ENCODE measurements around the gene SLC11A2.
A peak's percentile ranks its signal among the peaks of the same experiment; 100 is the strongest.

Gene SLC11A2

GRCh38 chr12:51025836-51026638 is at the start of gene SLC11A2:
SLC11A2 (minus strand) TSS chr12:51026384; CDS start chr12:51010728, 15,656 bp downstream.
- H3K4me3 ChIP-seq (ENCODE audit: low read length), result peak within 1 kb of the TSS; percentile 76
- DNase-seq (ENCODE audit: low read depth), result peak; percentile 97
- no peak for TF ChIP-seq CTCF (IDR thresholded peaks at IDR 0.05; ENCODE audit: insufficient read depth, low read depth, low read length, missing control alignments)

GRCh38 chr12:51075390-51075789 is 49.2 kb upstream of the SLC11A2 start:
- no peak for DNase-seq (ENCODE audit: low read depth)
- no peak for TF ChIP-seq CTCF (IDR thresholded peaks at IDR 0.05; ENCODE audit: insufficient read depth, low read depth, low read length, missing control alignments)
- no peak overlapping the region for H3K4me3 ChIP-seq (ENCODE audit: low read length)

GRCh38 chr12:51071663-51072062 is 45.5 kb upstream of the SLC11A2 start:
- H3K4me3 ChIP-seq (ENCODE audit: low read length), result no peak overlapping the region
- no peak for TF ChIP-seq CTCF (IDR thresholded peaks at IDR 0.05; ENCODE audit: insufficient read depth, low read depth, low read length, missing control alignments)
- DNase-seq (ENCODE audit: low read depth), result no peak

- peak; percentile 96 for DNase-seq (ENCODE audit: low read depth)
- TF ChIP-seq CTCF (IDR thresholded peaks at IDR 0.05; ENCODE audit: insufficient read depth, low read depth, low read length, missing control alignments), result no peak
- no peak overlapping the region for H3K4me3 ChIP-seq (ENCODE audit: low read length)
These were observed 43.8 kb upstream of the SLC11A2 start for GRCh38 chr12:51070004-51070403.

- DNase-seq (ENCODE audit: low read depth), result no peak
- no peak for TF ChIP-seq CTCF (IDR thresholded peaks at IDR 0.05; ENCODE audit: insufficient read depth, low read depth, low read length, missing control alignments)
- H3K4me3 ChIP-seq (ENCODE audit: low read length), result no peak overlapping the region
These were observed 41.6 kb upstream of the SLC11A2 start for GRCh38 chr12:51067771-51068170.

GRCh38 chr12:51067229-51067628 is 41.0 kb upstream of the SLC11A2 start:
- no peak for DNase-seq (ENCODE audit: low read depth)
- TF ChIP-seq CTCF (IDR thresholded peaks at IDR 0.05; ENCODE audit: insufficient read depth, low read depth, low read length, missing control alignments), result no peak
- no peak overlapping the region for H3K4me3 ChIP-seq (ENCODE audit: low read length)

- no peak overlapping the region for H3K4me3 ChIP-seq (ENCODE audit: low read length)
- no peak for TF ChIP-seq CTCF (IDR thresholded peaks at IDR 0.05; ENCODE audit: insufficient read depth, low read depth, low read length, missing control alignments)
- peak; percentile 25 for DNase-seq (ENCODE audit: low read depth)
These were observed 39.3 kb upstream of the SLC11A2 start for GRCh38 chr12:51065530-51065929.

Measured in epithelial cell of esophagus (primary cell).